ENCODE results near the gene ADAM15. TPM values are rescaled to one million over a fixed set of nuclear protein-coding genes. Genes with fewer than 3 reads are reported as not detected.
A peak's percentile ranks its signal among the peaks of the same experiment; 100 is the strongest.

Gene ADAM15
- total and polyA plus RNA-seq, 2 donors (not counting 3 experiments of a cell fraction or from before 2014, with no cell fraction given) = 295 to 299 TPM

DNA sequence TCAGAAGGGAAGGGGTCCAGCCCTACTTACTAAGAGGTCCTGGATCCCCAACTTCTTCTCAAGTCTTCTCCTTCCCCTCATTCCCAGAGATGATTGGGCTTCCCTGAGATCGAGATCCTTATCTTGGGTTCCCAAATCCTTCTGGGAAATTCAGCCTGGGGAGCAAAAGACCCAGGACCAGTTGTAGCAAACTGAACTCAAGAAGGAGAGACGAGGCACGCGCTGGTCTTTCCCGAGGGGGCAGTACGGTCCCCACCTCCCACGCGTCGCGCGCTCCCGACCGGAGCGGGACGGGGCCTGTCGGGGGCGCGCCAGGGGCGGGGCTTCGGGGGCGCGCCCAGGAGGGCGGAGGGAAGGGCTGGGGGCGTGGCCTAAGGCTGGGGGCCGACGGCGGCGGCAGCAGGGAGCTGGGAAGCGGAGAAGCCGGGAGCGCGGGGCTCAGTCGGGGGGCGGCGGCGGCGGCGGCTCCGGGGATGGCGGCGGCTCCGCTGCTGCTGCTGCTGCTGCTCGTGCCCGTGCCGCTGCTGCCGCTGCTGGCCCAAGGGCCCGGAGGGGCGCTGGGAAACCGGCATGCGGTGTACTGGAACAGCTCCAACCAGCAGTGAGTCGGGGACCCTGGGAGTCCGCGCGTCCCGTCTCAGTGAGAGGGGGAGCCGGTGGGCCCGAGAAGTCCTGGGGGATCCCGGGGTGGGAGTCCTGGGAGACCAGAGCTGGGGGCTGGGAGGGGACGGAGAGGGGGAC lies 27.5 kb downstream of the ADAM15 start, which contains the start of gene EFNA3:
TSS of gene EFNA3 (plus strand) at position 369 of the 741 bp plus-strand sequence. CDS start at position 474, 105 bp downstream.
- ChIA-PET POLR2A (no interaction called here), CTCF (interaction anchor here (0.8 to 1.9 kb wide), 11 partner anchors 12 to 519 kb away, joined by 3 to 8 read pairs (median 3); partner anchors contain the start of genes ADAM15 and KRTCAP2)
- Histone ChIP-seq H3K27ac (ENCODE audit: insufficient read depth, low read depth, low read length) (no peak within 1 kb of the TSS), H3K27me3 (ENCODE audit: control insufficient read depth in 2 of 2, insufficient read depth in 2 of 2, low read length in 2 of 2) (peaks cover 40 to 46% of the 10 kb centered on the region in 2 experiments), H3K4me2 (ENCODE audit: insufficient read depth, low read length) (peak within 1 kb of the TSS; percentile 33), H3K4me1 (ENCODE audit: control insufficient read depth, extremely low read depth, insufficient read depth, low read length) (peaks cover 5% of the 10 kb centered on the region), H3K79me2 (ENCODE audit: control insufficient read depth, insufficient read depth, low read length) (no peaks in the 10 kb centered on the region), H3K4me3 (replicated peaks in 1 of 3; ENCODE audit: insufficient read depth in 1 of 3, low read depth in 1 of 3, low read length in 3 of 3) (peak within 1 kb of the TSS in 1 of 3 experiments; percentile 27), H3K36me3 (ENCODE audit: control insufficient read depth in 2 of 2, extremely low read depth in 1 of 2, insufficient read depth in 2 of 2, low read length in 2 of 2) (no peaks in the 10 kb centered on the region), H3K9me3 (replicated peaks; ENCODE audit: control insufficient read depth, insufficient read depth, low read length) (no peaks in the 10 kb centered on the region), H4K20me1 (replicated peaks; ENCODE audit: control insufficient read depth, extremely low read depth, insufficient read depth, low read length) (no peaks in the 10 kb centered on the region), H2AFZ (ENCODE audit: low read depth, low read length) (peak within 1 kb of the TSS; percentile 29), H3K9ac (replicated peaks; ENCODE audit: extremely low read depth, insufficient read depth, low read length) (no peak within 1 kb of the TSS), H3K9me1 (replicated peaks; ENCODE audit: control insufficient read depth, extremely low read depth, insufficient read depth, low read length) (no peaks in the 10 kb centered on the region)
- intact Hi-C loops (cut with micrococcal nuclease) = no loop called here
- no TSS peak for BruUV-seq (replicated peaks)
- peak; percentile 76 for FAIRE-seq
- DNase-seq (ENCODE audit: low read depth, low spot score) = peak; percentile 65
- TF ChIP-seq GATA2 (IDR thresholded peaks at IDR 0.05; ENCODE audit: insufficient read depth, insufficient read length, low read depth, low read length) (peak; percentile 74), FOS (IDR thresholded peaks at IDR 0.05; ENCODE audit: borderline replicate concordance, insufficient read depth, low read length) (no peak), POLR2AphosphoS5 (IDR thresholded peaks at IDR 0.05; ENCODE audit: insufficient read depth, low read depth, low read length) (no peak), CTCF (IDR thresholded peaks at IDR 0.05; ENCODE audit: extremely low read depth in 1 of 2, insufficient read depth in 1 of 2, low read depth in 1 of 2, low read length in 2 of 2) (no peak), POLR2A (IDR thresholded peaks at IDR 0.05; ENCODE audit: low read depth, low read length) (no peak)
- TF ChIP-seq, protein P1, sequence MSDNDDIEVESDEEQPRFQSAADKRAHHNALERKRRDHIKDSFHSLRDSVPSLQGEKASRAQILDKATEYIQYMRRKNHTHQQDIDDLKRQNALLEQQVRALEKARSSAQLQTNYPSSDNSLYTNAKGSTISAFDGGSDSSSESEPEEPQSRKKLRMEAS (IDR thresholded peaks at IDR 0.05; ENCODE audit: insufficient read depth, insufficient read length) = no peak
- dilution Hi-C loops (cut with MboI; ENCODE audit: extremely low pct_ligation_motif_present, low sequenced_read_pairs) = no loop called here

All from endothelial cell of umbilical vein (primary cell).